Astrocyte of the cerebellum (primary cell): Measurements from ENCODE around the gene LMX1B.

Experiments used
- DNase-seq: peaks from one replicate; pipeline ENCODE4 v3.0.0-alpha.2; 2011; ENCODE audit warnings: low read depth
- H3K4me3 ChIP-seq: 2 replicates; pipeline ENCODE4 v1.5.1; 2011; ENCODE audit warnings: mild to moderate bottlenecking, low read depth, low read length, moderate library complexity
- in situ Hi-C: cut with HindIII; loops from 2 replicates; pipeline ENCODE4 v1.10.0; 2017; ENCODE audit warnings: low sequenced_read_pairs
- TF ChIP-seq, protein P1 (sequence below): IDR thresholded peaks from 2 replicates; pipeline ENCODE4 v1.5.1; 2012; ENCODE audit warnings: low read length, low read depth, moderate library complexity, mild to moderate bottlenecking; ENCODE audit errors: missing control alignments

LMX1B gene

DNA sequence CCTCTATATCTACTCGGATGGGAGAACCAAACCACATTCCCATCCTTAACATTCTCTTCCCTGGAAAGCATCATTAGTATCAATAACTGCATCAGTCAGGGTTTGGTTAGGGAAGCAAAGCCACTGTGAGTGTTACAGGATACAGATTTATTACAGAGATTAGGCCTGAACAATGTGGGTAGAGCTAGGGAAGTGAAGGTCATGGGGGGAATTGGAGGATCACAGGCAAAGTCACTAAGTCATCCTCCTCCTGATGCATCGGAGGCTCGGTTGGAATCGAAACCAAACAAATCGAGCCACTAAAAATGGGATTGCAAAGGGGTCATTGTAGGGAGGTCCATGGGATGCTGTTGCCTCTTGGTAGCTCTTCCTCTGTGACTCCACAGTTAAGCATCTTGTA lies 129.3 kb downstream of the LMX1B start:
- in situ Hi-C loops = loop anchor here (5.0 kb wide), 1 partner anchor 66 kb away; no protein-coding TSS in a partner anchor

DNA sequence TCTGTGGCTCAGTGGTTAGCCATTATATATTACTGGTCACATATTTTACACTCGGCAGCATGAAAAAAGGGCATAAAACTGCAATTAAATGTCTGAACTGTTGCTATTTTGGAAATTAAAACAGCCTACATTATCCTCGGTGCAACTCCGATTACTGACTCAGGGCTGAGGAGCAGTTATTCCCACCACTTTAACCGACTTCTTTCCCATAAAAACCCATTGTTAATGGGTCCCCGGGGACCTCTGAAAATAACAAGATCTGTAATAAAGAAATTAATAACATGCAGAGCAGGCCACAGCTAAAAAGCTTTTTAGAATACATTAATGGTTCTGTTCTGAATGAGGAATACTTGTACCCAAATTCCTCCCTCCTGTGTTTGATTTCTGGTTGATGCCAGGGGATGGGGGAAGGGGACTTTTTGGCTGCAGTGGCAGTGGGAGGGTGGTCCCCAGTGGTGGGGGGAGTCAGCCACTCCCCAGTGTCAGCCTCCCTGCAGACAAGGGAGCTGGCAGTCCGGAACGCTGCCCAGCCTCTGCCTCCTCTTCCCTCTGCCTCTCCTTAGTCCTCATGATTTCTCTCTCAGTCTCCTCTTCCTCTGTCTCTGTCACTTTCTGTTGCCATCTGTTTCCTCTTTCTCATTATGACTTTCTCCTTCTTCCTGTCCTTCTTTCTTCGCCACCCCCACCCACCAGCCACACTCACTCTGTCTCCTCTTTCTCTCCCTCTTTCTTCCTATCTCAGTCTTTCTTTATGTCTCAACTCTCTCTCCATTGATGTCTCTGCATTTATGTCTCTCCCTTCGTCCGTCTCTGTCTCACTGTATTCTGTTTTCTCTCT lies 132.1 kb downstream of the LMX1B start:
- TF ChIP-seq, protein P1, sequence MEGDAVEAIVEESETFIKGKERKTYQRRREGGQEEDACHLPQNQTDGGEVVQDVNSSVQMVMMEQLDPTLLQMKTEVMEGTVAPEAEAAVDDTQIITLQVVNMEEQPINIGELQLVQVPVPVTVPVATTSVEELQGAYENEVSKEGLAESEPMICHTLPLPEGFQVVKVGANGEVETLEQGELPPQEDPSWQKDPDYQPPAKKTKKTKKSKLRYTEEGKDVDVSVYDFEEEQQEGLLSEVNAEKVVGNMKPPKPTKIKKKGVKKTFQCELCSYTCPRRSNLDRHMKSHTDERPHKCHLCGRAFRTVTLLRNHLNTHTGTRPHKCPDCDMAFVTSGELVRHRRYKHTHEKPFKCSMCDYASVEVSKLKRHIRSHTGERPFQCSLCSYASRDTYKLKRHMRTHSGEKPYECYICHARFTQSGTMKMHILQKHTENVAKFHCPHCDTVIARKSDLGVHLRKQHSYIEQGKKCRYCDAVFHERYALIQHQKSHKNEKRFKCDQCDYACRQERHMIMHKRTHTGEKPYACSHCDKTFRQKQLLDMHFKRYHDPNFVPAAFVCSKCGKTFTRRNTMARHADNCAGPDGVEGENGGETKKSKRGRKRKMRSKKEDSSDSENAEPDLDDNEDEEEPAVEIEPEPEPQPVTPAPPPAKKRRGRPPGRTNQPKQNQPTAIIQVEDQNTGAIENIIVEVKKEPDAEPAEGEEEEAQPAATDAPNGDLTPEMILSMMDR = no peak
- no peak for DNase-seq
- no peak overlapping the region for H3K4me3 ChIP-seq
- in situ Hi-C loops = no loop called here

More for the DNA sequence above, 129.3 kb downstream of the LMX1B start:
- TF ChIP-seq, protein P1 = no peak
- no peak for DNase-seq
- H3K4me3 ChIP-seq = no peak overlapping the region
